T-helper 17 cell (primary cell): ENCODE results near the gene HRAS. TPM values are rescaled to one million over a fixed set of nuclear protein-coding genes. Genes with fewer than 3 reads are reported as not detected.
"Not testable (repeated sequence)": the region's sequence is repeated elsewhere in the genome, so short reads cannot be mapped to it uniquely, and the experiment has no call there.

Experiments used
- ATAC-seq: fragments of 150-1000 bp; cut with Tn5 transposase; 2 replicates; pipeline ENCODE4 v1.10.0; 2021; ENCODE audit warnings: mild to moderate bottlenecking, moderate library complexity
- DNase-seq, 3 donors: peaks; one replicate each; pipeline versions ENCODE4 v3.0.0 to v3.0.0-alpha.2; 2020 to 2021
- H3K9me3 ChIP-seq: one replicate; pipeline ENCODE4 v1.7.0; 2013; ENCODE audit warnings: low read length, mild to moderate bottlenecking; ENCODE audit not compliant: control insufficient read depth, poor library complexity, severe bottlenecking
- H3K27ac Mint-ChIP-seq: one replicate; pipeline ENCODE4 v1.8.0; 2022; ENCODE audit warnings: mild to moderate bottlenecking, moderate library complexity, mixed read lengths
- H3K27me3 Mint-ChIP-seq: one replicate; pipeline ENCODE4 v1.8.0; 2022; ENCODE audit warnings: mixed read lengths
- H3K36me3 Mint-ChIP-seq: one replicate; pipeline ENCODE4 v1.8.0; 2022; ENCODE audit warnings: low read depth, mixed read lengths
- H3K4me1 Mint-ChIP-seq: one replicate; pipeline ENCODE4 v1.8.0; 2022; ENCODE audit warnings: mild to moderate bottlenecking, mixed read lengths
- H3K4me3 Mint-ChIP-seq: one replicate; pipeline ENCODE4 v1.8.0; 2022; ENCODE audit warnings: mild to moderate bottlenecking, moderate library complexity, mixed read lengths
- total RNA-seq, 4 donors: library from RNA in 2 of 4; stranded (reverse) in 2 of 4; gene quantifications; one replicate each; pipeline ENCODE4 v1.2.3 and lab custom pipeline; 2022 to 2026

The HRAS gene
- total RNA-seq, 2 donors from 2014 or later, result 31.4 TPM

DNA sequence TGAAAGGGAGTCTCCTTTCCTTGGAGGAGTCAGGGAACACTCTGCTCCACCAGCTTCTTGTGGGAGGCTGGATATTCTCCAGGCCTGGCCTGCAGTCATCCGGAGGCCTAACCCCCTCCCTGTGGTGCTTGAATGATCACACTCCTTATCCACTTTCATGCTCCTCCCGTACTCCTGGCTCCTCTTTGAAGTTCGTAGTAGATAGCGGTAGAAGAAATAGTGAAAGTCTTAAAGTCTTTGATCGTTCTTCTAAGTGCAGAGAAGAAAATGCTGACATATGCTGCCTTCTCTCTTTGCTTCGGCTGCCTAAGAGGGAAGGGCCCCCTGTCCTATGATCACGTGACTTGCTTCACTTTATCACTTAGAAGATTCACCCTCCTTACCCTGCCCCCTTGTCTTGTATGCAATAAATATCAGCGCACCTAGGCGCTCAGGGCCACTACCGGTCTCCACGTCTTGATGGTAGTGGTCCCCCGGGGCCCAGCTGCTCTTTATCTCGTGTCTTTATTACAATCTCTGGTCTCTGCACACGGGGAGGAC lies 38.7 kb upstream of the HRAS start:
- H3K9me3 ChIP-seq, DNase-seq, ATAC-seq, H3K36me3 Mint-ChIP-seq, H3K27me3 Mint-ChIP-seq: not testable (repeated sequence)
- peaks cover 26% of the 10 kb centered on the region for H3K4me1 Mint-ChIP-seq
- peak overlapping the region; percentile 90 for H3K4me3 Mint-ChIP-seq
- H3K27ac Mint-ChIP-seq, result peak overlapping the region; percentile 29

DNA sequence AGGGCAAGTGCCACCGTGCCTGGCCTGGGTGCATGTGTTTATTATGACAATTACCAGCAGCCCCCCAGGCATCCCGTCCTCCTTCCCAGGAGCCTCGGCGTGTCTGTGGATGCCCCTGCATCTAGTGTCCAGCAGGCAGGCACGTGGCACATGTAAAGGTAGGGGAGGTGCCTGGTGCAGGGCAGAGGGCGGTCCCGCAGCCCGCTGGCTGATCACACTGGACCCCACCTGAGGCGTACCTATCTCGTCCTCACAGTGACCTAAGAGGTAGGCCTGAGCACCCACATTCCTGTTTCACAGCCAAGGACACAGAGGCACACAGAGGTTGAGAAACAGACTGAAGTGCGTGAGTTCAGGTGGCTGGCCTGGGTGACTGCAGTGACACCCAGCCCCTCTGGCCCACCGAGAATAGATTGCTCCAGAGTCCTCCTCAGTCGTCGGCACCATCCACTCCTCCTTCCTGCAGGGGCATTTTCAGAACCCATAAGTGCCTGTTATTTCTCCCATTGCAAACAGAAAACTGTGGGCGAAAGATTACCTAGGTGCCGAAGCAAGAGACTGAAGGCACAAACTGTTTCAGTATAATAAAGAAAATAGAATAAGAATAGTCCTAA lies 37.9 kb upstream of the HRAS start:
- Mint-ChIP-seq H3K27me3 (no peaks in the 10 kb centered on the region), H3K36me3 (no peaks in the 10 kb centered on the region), H3K4me1 (peaks cover 26% of the 10 kb centered on the region), H3K4me3 (no peak overlapping the region), H3K27ac (no peak overlapping the region)
- no peak for ATAC-seq
- no peaks in the 10 kb centered on the region for H3K9me3 ChIP-seq
- DNase-seq, result no peak

DNA sequence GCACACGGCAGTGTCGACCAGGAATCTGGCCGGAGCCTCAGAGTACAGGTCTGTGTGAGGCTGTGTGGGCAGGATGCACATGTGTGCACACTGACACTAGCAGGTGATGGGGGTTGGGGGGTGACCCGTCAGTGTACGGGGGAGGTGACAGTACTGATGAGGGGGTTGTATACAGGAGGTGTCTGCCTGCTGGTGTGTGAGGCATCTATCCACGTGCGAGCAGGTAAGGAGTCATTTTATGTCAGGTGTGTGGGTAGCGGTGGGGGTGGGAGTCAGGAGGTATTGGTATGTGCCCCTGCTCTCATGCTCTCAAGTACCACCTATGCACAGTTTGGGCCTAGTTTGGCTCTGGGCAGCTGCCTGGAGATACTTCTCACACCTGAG lies 36.4 kb upstream of the HRAS start:
- Mint-ChIP-seq H3K27ac (no peak overlapping the region), H3K4me3 (peak overlapping the region; percentile 12), H3K27me3 (no peaks in the 10 kb centered on the region), H3K4me1 (peaks cover 15% of the 10 kb centered on the region), H3K36me3 (no peaks in the 10 kb centered on the region)
- ATAC-seq (no peak), DNase-seq (no peak)
- H3K9me3 ChIP-seq, result no peaks in the 10 kb centered on the region

DNA sequence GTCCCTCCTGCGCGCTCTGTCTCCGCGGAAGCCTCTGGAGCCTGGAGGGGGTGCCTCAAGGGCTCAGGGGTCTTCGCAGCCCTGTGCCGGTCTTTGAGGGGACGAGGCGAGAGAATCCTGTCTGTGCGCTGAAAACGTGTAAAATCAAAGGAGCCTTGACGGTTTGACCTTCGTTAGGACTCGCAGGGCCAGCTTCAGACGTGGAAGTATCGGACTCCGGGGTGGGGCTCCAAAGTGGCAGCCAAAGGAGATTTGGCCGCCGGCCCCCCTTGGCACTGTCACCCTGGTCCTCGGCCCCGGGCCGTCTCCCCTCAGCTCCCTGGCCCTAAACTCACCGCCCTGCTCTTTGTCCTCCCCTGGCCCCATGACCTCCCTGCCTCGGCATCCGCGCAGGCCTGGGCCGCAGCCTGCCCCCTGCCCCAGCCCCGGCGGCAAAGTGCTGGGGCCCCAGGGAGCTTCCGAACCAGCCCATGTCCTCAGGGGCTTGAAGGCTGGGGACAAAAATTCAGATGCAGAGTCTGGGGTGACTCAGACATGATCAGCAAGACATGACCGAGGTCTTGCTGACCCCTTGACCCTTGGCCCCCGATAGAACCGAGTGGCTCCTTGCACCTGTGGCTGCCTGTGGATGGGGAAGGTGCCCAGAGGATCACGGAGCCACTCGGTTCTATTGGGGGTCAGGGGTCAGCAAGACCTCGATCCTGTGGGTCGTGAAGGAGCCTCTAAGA lies 33.9 kb upstream of the HRAS start:
- Mint-ChIP-seq H3K4me3 (peak overlapping the region; percentile 72), H3K36me3 (no peaks in the 10 kb centered on the region), H3K4me1 (peaks cover 4% of the 10 kb centered on the region), H3K27me3 (no peaks in the 10 kb centered on the region), H3K27ac (no peak overlapping the region)
- DNase-seq (no peak), ATAC-seq (no peak)
- H3K9me3 ChIP-seq, result no peaks in the 10 kb centered on the region

DNA sequence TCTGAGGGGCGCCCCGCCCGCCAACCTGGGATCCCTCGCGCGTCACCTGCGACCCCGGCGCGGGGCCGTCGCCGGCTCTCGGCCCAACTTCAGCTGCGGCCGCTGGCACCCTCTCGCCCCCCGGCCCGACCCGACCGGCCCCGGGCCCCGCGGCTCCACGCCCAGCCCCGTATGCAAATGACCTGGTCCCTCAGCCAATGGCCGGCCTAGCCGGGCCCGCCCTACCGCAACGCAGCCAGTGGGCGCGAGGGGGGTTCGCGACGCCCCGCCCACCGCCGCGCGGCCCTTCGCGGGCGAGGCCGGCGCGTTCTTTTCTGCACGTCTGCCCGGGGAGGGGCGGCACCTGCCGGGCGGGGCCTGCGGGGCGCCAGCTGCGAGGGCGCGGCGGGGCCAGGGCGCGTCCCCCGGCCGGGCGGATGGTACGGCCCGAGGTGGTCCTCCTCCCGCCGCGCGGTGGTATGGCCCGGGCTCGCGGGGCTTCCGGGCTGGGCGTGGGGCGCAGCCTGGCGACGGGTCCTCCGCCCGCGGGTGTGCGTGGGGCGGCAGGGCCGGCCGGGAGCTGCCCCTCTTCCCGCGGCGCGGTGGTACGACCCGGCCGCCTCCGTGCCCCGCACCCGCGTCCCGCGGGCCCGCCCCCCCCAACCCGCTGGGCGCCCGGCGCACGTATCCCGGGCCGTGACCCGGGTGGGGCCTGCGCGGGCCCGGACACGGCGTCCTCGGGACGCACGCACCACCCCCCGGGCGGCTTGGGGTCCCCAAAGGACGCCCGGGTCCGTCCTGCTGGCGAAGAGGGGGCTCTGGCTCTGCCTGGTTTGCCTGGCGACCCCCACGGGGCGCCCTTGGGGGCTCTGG lies 33.2 kb upstream of the HRAS start:
- DNase-seq, result peak; percentile 87 to 96 (median 94)
- H3K27ac Mint-ChIP-seq, result no peak overlapping the region
- H3K27me3 Mint-ChIP-seq, result no peaks in the 10 kb centered on the region
- ATAC-seq, result peak; percentile 92
- H3K36me3 Mint-ChIP-seq, result no peaks in the 10 kb centered on the region
- peak overlapping the region; percentile 72 for H3K4me3 Mint-ChIP-seq
- H3K4me1 Mint-ChIP-seq, result no peaks in the 10 kb centered on the region
- no peaks in the 10 kb centered on the region for H3K9me3 ChIP-seq

DNA sequence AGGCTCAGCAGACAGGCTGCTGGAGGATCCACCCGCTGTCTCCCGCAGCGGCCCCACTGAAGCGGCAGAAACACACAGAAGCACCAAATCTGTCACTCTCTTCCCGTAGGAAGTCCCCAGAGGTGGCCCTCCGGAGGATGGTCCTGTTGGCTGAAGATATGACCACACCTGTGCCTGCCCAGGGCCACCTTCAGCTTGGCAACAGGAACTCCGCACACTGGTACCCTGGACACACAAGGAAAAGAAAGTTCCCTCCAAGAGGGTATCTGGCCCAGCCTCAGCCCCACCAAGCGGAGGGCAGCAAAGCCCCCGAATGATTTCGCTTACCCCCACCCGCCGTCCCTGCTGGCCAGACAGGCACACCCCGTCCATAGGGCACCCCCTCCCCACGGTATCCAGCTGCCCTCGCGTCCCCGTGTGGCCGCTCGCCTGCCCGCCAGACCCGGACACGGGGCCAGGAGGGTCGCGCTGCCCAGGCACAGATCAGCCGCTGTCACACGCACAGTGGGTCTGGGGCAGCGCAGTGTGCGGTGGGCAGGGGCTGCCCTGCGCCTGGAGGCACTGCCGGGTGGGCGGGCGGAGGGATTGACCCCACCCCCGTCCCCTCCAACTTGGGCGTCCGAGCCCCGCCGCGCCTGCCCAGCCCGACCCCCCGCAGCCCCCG lies 32.4 kb upstream of the HRAS start:
- peak overlapping the region; percentile 61 for H3K4me3 Mint-ChIP-seq
- H3K36me3 Mint-ChIP-seq, result no peaks in the 10 kb centered on the region
- no peak overlapping the region for H3K27ac Mint-ChIP-seq
- H3K4me1 Mint-ChIP-seq, result no peaks in the 10 kb centered on the region
- no peaks in the 10 kb centered on the region for H3K9me3 ChIP-seq
- H3K27me3 Mint-ChIP-seq, result no peaks in the 10 kb centered on the region
- peak; percentile 1 for ATAC-seq
- peak in 1 of 3 donors; percentile 42 for DNase-seq

DNA sequence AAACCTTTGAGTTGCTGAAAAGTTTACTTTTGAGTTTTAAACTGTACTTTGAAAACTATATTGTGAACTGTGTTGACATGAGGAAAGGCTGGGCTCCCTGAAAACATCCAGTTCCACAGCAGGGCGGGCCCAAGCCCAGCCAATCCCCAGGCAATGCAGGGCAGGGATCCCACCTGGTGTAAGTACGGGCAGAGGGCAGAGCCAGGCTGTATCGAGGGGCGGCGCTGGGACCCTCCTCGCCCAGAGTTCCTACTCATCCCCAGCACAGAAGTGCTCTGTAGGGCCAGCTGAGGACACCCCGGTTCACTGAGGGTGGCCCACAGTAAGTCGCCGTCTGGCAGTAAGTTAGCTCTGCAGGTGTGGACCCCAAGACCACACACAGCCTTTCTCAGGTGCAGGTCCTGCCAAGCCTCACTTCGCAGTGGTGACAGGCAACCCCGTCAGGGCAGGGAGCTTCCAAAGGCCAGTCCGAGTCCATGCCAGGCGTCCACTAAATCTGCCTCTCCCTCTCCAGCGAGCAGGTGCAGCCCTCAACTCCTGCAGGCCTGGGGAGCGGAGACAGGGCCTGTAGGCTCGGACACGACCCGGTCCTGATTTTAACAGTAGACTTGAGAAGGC lies 31.7 kb upstream of the HRAS start:
- Mint-ChIP-seq H3K4me3 (peak overlapping the region; percentile 61), H3K4me1 (no peaks in the 10 kb centered on the region), H3K36me3 (no peaks in the 10 kb centered on the region), H3K27ac (no peak overlapping the region), H3K27me3 (no peaks in the 10 kb centered on the region)
- no peaks in the 10 kb centered on the region for H3K9me3 ChIP-seq
- ATAC-seq (no peak), DNase-seq (no peak)

DNA sequence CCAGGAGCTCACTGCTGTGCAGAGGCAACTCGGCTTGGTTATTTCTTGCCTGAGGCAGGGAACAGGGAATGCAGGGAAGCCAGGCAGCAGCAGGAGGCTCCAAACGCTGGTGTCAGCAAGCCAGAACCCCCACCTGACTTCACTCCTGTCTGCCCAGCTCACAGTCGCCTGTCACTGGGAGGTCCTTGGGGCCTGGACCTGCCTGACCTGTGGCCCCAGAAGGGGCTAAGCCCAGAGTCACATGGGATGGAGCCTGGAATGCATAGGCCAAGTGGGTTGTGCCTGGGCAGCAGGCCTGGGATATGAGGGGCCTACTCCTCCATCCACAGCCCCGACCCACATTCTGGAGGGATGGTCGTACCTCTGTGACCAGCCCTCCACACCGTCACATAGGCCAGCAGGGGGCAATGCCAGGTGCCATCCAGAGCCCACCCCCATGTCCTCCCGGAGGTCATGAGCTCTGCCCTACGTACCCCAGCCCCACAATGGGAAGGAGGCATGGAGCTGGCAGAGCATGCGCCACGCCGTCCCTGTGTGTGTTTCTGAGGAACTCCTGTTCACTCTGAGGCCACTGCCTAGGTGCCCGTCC lies 30.6 kb upstream of the HRAS start:
- H3K27ac Mint-ChIP-seq, result no peak overlapping the region
- no peak overlapping the region for H3K4me3 Mint-ChIP-seq
- H3K4me1 Mint-ChIP-seq, result peaks cover 4% of the 10 kb centered on the region
- no peaks in the 10 kb centered on the region for H3K36me3 Mint-ChIP-seq
- no peaks in the 10 kb centered on the region for H3K9me3 ChIP-seq
- ATAC-seq (no peak), DNase-seq (no peak)
- H3K27me3 Mint-ChIP-seq, result no peaks in the 10 kb centered on the region

DNA sequence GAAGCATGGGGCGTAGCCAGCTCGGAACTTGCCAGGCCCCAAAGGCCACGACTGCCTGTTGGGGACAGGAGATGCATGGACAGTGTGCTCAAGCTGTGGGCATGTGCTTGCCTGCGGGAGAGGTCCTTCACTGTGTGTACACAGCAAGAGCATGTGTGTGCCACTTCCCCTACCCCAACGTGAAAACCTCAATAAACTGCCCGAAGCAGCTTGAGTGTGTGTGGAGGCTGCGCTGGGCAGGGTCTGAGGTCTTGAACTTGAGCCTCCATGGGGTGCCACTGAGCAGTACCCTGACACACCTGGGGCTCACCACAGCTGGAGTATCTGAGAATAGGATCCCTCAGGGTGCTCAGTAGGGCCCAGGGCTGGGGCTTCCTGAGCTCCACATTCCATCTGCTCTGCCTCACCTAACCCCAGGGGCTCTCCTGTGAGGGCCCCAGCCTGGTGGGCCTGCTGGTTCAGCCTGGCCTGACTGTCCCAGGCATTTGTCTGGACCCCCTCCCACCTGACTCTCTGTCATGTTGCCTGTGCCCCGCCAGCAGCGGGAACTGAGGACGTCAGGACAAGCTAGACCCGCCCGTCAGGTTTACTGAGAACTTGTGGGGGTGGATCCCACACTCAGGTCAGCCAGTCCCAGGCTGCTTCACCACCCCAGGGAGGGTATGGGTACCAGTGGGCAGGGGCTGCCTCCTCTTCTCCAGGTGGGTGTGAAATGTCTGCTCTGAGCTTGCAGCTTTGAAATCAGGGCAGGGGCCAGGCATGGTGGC lies 28.6 kb upstream of the HRAS start:
- DNase-seq (no peak), ATAC-seq (no peak)
- Mint-ChIP-seq H3K27ac (no peak overlapping the region), H3K4me3 (no peak overlapping the region), H3K4me1 (peaks cover 9% of the 10 kb centered on the region), H3K36me3 (no peaks in the 10 kb centered on the region), H3K27me3 (no peaks in the 10 kb centered on the region)
- no peaks in the 10 kb centered on the region for H3K9me3 ChIP-seq

DNA sequence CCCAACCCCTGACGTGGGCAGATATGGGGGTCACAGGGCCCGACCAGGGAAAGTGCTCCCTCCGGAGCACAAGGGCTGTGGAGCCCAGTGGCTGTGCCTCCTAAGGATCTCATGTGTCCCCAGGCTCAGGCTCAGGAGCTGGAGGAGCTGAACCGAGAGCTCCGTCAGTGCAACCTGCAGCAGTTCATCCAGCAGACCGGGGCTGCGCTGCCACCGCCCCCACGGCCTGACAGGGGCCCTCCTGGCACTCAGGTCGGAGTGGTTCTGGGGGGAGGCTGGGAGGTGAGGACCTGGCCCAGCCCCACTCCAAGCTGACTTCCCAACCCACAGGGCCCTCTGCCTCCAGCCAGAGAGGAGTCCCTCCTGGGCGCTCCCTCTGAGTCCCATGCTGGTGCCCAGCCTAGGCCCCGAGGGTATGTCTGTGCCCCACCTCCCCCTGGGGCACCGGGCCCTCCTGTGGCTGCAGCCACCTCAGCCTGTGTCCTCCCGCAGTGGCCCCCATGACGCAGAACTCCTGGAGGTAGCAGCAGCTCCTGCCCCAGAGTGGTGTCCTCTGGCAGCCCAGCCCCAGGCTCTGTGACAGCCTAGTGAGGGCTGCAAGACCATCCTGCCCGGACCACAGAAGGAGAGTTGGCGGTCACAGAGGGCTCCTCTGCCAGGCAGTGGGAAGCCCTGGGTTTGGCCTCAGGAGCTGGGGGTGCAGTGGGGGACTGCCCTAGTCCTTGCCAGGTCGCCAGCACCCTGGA lies 27.9 kb upstream of the HRAS start:
- ATAC-seq (no peak), DNase-seq (no peak)
- H3K27ac Mint-ChIP-seq, result no peak overlapping the region
- no peak overlapping the region for H3K4me3 Mint-ChIP-seq
- H3K27me3 Mint-ChIP-seq, result no peaks in the 10 kb centered on the region
- peaks cover 9% of the 10 kb centered on the region for H3K4me1 Mint-ChIP-seq
- no peaks in the 10 kb centered on the region for H3K9me3 ChIP-seq
- no peaks in the 10 kb centered on the region for H3K36me3 Mint-ChIP-seq

DNA sequence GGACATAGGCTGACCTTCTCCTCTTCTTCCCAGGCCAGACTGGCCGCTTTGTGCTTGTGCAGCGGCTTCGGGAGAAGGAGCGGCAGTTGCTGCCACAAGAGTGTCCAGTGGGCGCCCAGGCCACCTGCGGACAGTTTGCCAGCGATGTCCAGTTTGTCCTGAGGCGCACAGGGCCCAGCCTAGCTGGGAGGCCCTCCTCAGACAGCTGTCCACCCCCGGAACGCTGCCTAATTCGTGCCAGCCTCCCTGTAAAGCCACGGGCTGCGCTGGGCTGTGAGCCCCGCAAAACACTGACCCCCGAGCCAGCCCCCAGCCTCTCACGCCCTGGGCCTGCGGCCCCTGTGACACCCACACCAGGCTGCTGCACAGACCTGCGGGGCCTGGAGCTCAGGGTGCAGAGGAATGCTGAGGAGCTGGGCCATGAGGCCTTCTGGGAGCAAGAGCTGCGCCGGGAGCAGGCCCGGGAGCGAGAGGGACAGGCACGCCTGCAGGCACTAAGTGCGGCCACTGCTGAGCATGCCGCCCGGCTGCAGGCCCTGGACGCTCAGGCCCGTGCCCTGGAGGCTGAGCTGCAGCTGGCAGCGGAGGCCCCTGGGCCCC lies 26.8 kb upstream of the HRAS start:
- H3K27me3 Mint-ChIP-seq, result no peaks in the 10 kb centered on the region
- no peaks in the 10 kb centered on the region for H3K9me3 ChIP-seq
- H3K27ac Mint-ChIP-seq, result no peak overlapping the region
- ATAC-seq, result no peak
- no peaks in the 10 kb centered on the region for H3K36me3 Mint-ChIP-seq
- peak overlapping the region; percentile 95 for H3K4me3 Mint-ChIP-seq
- DNase-seq, result no peak
- peaks cover 9% of the 10 kb centered on the region for H3K4me1 Mint-ChIP-seq
